Measurements from ENCODE around the gene RSPRY1. TPM values are rescaled to one million over a fixed set of nuclear protein-coding genes. Genes with fewer than 3 reads are reported as not detected.
"Not testable (repeated sequence)": the region's sequence is repeated elsewhere in the genome, so short reads cannot be mapped to it uniquely, and the experiment has no call there.

The RSPRY1 gene
- total RNA-seq, 6 experiments from 2014 or later: 18.0 to 26.1 (median 22.9) TPM

GRCh38 chr16:57194512-57194911, 8.4 kb downstream of the RSPRY1 start:
- Histone ChIP-seq H3K4me3 (no peak overlapping the region), H3K9me3 (no peaks in the 10 kb centered on the region), H3K27ac (peak overlapping the region in 2 of 3 donors; percentile 4 to 12), H3K36me3 (no peaks in the 10 kb centered on the region), H3K27me3 (no peaks in the 10 kb centered on the region), H3K4me1 (peaks cover 0 to 39% (median 8%) of the 10 kb centered on the region in 4 donors)
- ATAC-seq (peak; percentile 83 to 90 (median 84)), DNase-seq (no peak)
- intact Hi-C loops (cut with DNase I): no loop called here
- TF ChIP-seq POLR2A (IDR thresholded peaks at IDR 0.05): no peak
- no peak for TF ChIP-seq CTCF (IDR thresholded peaks at IDR 0.05)

DNA sequence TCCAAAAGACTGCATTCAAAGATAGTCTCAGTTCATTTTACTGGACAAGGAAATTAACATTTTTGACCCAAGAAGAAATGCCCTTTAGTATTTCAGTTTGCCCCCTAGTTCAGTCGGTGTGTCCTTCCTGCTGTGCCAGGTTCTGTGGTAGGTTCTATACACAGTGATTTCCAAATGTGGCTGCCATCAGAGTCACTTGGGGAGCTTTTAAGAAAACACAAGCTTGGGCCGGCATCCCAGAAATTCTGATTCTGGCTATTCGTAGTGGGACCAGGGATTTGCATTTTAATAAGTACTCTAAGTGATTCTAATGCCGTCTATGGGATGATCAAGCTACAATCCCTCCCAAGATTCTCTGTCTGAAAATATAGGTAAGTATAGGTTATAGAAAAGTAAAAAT, 10.2 kb downstream of the RSPRY1 start:
- H3K9me3 ChIP-seq: no peaks in the 10 kb centered on the region
- 78% methylated on average over 4 of the region's 4 CpGs for WGBS (ENCODE audit: insufficient coverage, low coverage, low lambda C conversion rate, missing lambda C conversion rate)
- TF ChIP-seq POLR2A (IDR thresholded peaks at IDR 0.05) (no peak), CTCF (IDR thresholded peaks at IDR 0.05) (no peak)
- no peak overlapping the region for H3K27ac ChIP-seq
- no peak for DNase-seq
- peak in 2 of 4 donors; percentile 10 to 36 for ATAC-seq
- H3K4me3 ChIP-seq: no peak overlapping the region
- H3K27me3 ChIP-seq: no peaks in the 10 kb centered on the region
- peaks cover 0 to 26% (median 5%) of the 10 kb centered on the region in 4 donors for H3K4me1 ChIP-seq
- no peaks in the 10 kb centered on the region for H3K36me3 ChIP-seq
- intact Hi-C loops (cut with DNase I): no loop called here

DNA sequence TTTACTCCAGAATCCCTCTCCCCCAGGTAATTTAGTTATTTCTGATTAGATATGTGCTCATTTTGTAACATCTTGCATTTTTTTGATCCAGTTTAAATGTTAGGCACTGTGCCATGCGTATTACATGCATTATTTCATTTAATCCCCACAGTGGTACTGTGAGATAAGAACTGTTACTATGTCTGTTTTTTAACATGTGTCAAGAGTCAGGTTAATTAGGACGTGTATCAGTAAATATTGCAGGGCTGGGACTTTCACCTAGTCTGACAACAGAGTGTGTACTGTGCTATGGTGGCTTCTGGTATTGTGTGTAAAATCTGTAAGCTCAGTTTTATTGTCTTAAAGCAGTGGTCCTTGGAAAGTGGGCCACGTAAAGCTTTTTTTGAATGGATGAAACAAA, 10.6 kb downstream of the RSPRY1 start:
- no peaks in the 10 kb centered on the region for H3K36me3 ChIP-seq
- no peak for TF ChIP-seq POLR2A (IDR thresholded peaks at IDR 0.05)
- no peak for TF ChIP-seq CTCF (IDR thresholded peaks at IDR 0.05)
- ATAC-seq: peak in 3 of 4 donors; percentile 69 to 76 (median 76)
- intact Hi-C loops (cut with DNase I): no loop called here
- no peak overlapping the region for H3K27ac ChIP-seq
- H3K4me3 ChIP-seq: no peak overlapping the region
- H3K27me3 ChIP-seq: no peaks in the 10 kb centered on the region
- H3K4me1 ChIP-seq: peaks cover 0 to 25% (median 5%) of the 10 kb centered on the region in 4 donors
- H3K9me3 ChIP-seq: no peaks in the 10 kb centered on the region
- no peak for DNase-seq
- WGBS (ENCODE audit: insufficient coverage, low coverage, low lambda C conversion rate, missing lambda C conversion rate): 56% methylated on average over 3 of the region's 3 CpGs

DNA sequence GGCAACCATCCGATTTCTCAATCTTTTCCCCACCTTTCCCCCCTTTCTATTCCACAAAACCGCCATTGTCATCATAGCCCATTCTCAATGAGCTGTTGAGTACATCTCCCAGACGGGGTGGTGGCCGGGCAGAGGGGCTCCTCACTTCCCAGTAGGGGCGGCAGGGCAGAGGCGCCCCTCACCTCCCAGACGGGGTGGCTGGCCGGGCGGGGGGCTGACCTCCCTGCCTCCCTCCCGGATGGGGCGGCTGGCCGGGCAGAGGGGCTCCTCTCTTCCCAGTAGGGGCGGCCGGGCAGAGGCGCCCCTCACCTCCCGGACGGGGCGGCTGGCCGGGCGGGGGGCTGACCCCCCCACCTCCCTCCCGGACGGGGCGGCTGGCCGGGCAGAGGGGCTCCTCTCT, 14.2 kb downstream of the RSPRY1 start:
- DNase-seq, ATAC-seq: not testable (repeated sequence)

GRCh38 chr16:57200926-57201325, 14.8 kb downstream of the RSPRY1 start:
- intact Hi-C loops (cut with DNase I); H3K27ac ChIP-seq; H3K27me3 ChIP-seq; H3K4me3 ChIP-seq; H3K9me3 ChIP-seq; H3K4me1 ChIP-seq; DNase-seq; ATAC-seq: not testable (repeated sequence)
- WGBS (ENCODE audit: insufficient coverage, low coverage, low lambda C conversion rate, missing lambda C conversion rate): no CpG with 5 or more reads among the region's 27 CpGs
- H3K36me3 ChIP-seq: peaks cover 0 to 15% (median 8%) of the 10 kb centered on the region in 4 donors

More for the DNA sequence above, 14.2 kb downstream of the RSPRY1 start:
- WGBS (ENCODE audit: insufficient coverage, low coverage, low lambda C conversion rate, missing lambda C conversion rate): 96% methylated on average over 8 of the region's 24 CpGs
- H3K4me1 ChIP-seq; intact Hi-C loops (cut with DNase I); H3K27ac ChIP-seq; H3K27me3 ChIP-seq; H3K9me3 ChIP-seq; H3K4me3 ChIP-seq; H3K36me3 ChIP-seq: not testable (repeated sequence)

Measured in right lobe of liver (tissue), 6 donors.